Sigmoid colon (tissue), 7 donors: Measurements from ENCODE around the gene OR14J1. TPM values are rescaled to one million over a fixed set of nuclear protein-coding genes. Genes with fewer than 3 reads are reported as not detected.
"Not testable (repeated sequence)": the region's sequence is repeated elsewhere in the genome, so short reads cannot be mapped to it uniquely, and the experiment has no call there.

Experiments used
- DNase-seq: peaks from one replicate; pipeline ENCODE4 v3.0.0-alpha.2; 2019
- H3K27ac ChIP-seq, 4 donors: fragments of 200-600 bp; sonication (generic); one replicate each; pipeline ENCODE4 v1.5.1; 2016 to 2019; ENCODE audit warnings: mild to moderate bottlenecking in 1 of 4
- H3K27me3 ChIP-seq, 3 donors: fragments of 200-600 bp; sonication (generic); one replicate each; pipeline ENCODE4 v1.5.1; 2019; ENCODE audit warnings: mild to moderate bottlenecking in 1 of 3
- H3K36me3 ChIP-seq, 4 donors: fragments of 200-600 bp; sonication (generic); one replicate each; pipeline ENCODE4 v1.5.1; 2016 to 2019
- H3K4me1 ChIP-seq, 4 donors: fragments of 200-600 bp; sonication (generic); one replicate each; pipeline ENCODE4 v1.5.1; 2017 to 2019
- H3K4me3 ChIP-seq, 4 donors: fragments of 200-600 bp; sonication (generic); one replicate each; pipeline ENCODE4 v1.5.1; 2017 to 2019; ENCODE audit warnings: mild to moderate bottlenecking in 2 of 4, moderate library complexity in 1 of 4
- H3K9me3 ChIP-seq, 4 donors: fragments of 200-600 bp in 3 of 4; sonication (generic) in 3 of 4; one replicate each; pipeline versions ENCODE4 v1.5.1 to v1.6.1; 2013 to 2019
- EP300 ChIP-seq, 4 donors: sonication (generic); formaldehyde crosslinking; IDR thresholded peaks; one replicate each; pipeline ENCODE4 v1.6.1; 2017; ENCODE audit warnings: antibody characterized with exemption in 4 of 4
- POLR2A ChIP-seq, 2 donors: fragments of 450-650 bp; IDR thresholded peaks; one replicate each; pipeline ENCODE4 v1.6.1; 2016; ENCODE audit warnings: antibody characterized with exemption in 2 of 2, mild to moderate bottlenecking in 2 of 2, moderate library complexity in 2 of 2
- POLR2AphosphoS5 ChIP-seq, 4 donors: sonication (generic); formaldehyde crosslinking; IDR thresholded peaks; one replicate each; pipeline ENCODE4 v1.6.1; 2017; ENCODE audit warnings: antibody characterized with exemption in 4 of 4
- WGBS, 2 donors: extraction: QIAGEN DNeasy Blood & Tissue Kit; methylation state at CpG; one replicate each; pipeline ENCODE4 v1.1.7; 2013; 5-methylcytosine and 5-hydroxymethylcytosine counted together
- intact Hi-C: fragments of 100-400 bp; cut with DNase I; formaldehyde crosslinking; loops from one replicate; pipeline ENCODE4 v1.15.1; 2023
- polyA plus RNA-seq, 3 donors: library from polyadenylated mRNA; stranded (reverse); fragments of 200-250 nt; gene quantifications; one replicate each; pipeline ENCODE4 v1.2.3, GENCODE V29; 2013
- total RNA-seq, 4 donors: library from RNA; depleted of rRNA; stranded (reverse); fragments of >200 nt; gene quantifications; one replicate each; pipeline ENCODE4 v1.1.0, GENCODE V29; 2016
- TF ChIP-seq, protein P1 (sequence below), 4 experiments: fragments of 450-650 bp in 3 of 4; fragments of 200-600 bp in 1 of 4; IDR thresholded peaks; one replicate each; pipeline ENCODE4 v1.5.1; 2016 to 2019; ENCODE audit warnings: antibody characterized with exemption in 4 of 4, mild to moderate bottlenecking in 3 of 4, moderate library complexity in 2 of 4
- donor health status: healthy with polysubstance abuse.
- donor health status: Bipolar disorder and iron deficiency.
- donor health status: healthy.

The OR14J1 gene
- total and polyA plus RNA-seq, 7 donors = not detected

DNA sequence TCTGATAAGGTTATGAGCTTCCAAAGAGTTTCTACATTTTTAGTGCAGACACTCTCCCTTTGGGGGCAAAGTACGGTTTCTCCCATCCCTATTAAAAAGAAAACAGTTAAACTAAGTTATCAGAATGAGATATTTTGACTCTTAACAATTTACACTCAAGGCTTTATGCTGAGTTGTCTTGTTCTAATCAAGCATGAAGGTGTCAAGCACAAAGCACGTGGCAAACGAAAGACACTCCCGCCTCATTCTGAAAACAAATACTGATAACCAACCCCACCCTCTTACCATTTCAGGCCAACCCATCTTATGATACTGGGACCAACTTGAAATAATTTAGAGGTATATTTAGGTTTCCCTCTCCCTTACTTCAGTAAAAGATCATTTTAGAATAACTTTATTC, 24.3 kb downstream of the OR14J1 start:
- no peaks in the 10 kb centered on the region for H3K4me1 ChIP-seq
- H3K4me3 ChIP-seq = no peak overlapping the region
- DNase-seq = no peak
- intact Hi-C loops = no loop called here
- no peaks in the 10 kb centered on the region for H3K36me3 ChIP-seq
- H3K9me3 ChIP-seq = no peaks in the 10 kb centered on the region
- no peak overlapping the region for H3K27ac ChIP-seq
- no peaks in the 10 kb centered on the region for H3K27me3 ChIP-seq
- TF ChIP-seq, protein P1, sequence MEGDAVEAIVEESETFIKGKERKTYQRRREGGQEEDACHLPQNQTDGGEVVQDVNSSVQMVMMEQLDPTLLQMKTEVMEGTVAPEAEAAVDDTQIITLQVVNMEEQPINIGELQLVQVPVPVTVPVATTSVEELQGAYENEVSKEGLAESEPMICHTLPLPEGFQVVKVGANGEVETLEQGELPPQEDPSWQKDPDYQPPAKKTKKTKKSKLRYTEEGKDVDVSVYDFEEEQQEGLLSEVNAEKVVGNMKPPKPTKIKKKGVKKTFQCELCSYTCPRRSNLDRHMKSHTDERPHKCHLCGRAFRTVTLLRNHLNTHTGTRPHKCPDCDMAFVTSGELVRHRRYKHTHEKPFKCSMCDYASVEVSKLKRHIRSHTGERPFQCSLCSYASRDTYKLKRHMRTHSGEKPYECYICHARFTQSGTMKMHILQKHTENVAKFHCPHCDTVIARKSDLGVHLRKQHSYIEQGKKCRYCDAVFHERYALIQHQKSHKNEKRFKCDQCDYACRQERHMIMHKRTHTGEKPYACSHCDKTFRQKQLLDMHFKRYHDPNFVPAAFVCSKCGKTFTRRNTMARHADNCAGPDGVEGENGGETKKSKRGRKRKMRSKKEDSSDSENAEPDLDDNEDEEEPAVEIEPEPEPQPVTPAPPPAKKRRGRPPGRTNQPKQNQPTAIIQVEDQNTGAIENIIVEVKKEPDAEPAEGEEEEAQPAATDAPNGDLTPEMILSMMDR (IDR thresholded peaks at IDR 0.05) = no peak
- 30 to 75% methylated on average over 4 of the region's 4 CpGs for WGBS, 2 donors

DNA sequence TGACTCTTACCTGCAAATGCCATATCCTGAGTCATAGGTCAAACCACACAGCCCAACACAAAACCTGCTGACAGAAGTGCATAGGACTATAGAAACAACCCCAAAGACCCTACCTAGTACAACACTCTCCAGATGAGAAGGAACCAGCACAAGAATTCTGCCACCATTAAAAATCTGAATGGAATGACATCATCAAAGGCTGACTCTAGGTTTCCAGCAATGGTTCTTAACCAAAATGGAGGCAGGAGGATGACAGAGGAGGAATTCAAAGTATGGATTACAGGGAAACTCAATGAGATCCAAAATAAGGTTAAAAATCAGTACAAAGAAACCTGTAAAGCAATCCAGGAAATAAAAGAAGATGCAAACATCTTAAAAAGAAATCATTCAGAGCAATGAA, 31.2 kb downstream of the OR14J1 start:
- no peaks in the 10 kb centered on the region for H3K9me3 ChIP-seq
- no peak overlapping the region for H3K27ac ChIP-seq
- no peak for DNase-seq
- H3K36me3 ChIP-seq = no peaks in the 10 kb centered on the region
- TF ChIP-seq, protein P1 (IDR thresholded peaks at IDR 0.05) = no peak
- no peak for TF ChIP-seq POLR2A (IDR thresholded peaks at IDR 0.05)
- TF ChIP-seq POLR2AphosphoS5 (IDR thresholded peaks at IDR 0.05) = no peak
- TF ChIP-seq EP300 (IDR thresholded peaks at IDR 0.05) = no peak
- intact Hi-C loops = no loop called here
- no peak overlapping the region for H3K4me3 ChIP-seq
- H3K27me3 ChIP-seq = no peaks in the 10 kb centered on the region
- H3K4me1 ChIP-seq = no peaks in the 10 kb centered on the region

DNA sequence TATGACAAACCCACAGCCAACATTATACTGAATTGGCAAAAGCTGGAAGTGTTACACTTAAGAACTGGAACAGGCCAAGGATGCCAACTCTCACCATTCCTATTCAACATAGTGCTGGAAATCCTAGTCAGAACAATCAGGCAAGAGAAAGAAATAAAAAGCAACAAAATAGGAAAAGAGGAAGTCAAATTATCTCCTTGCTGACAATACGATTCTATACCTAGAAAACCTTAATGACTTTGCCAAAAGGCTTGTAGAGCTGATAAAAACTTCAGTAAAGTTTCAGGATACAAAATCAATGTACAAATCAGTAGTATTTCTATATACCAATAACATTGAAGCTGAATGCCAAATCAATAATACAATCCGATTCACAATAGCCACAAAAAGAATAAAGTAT, 34.8 kb downstream of the OR14J1 start:
- 74 to 75% methylated on average over 2 of the region's 2 CpGs for WGBS, 2 donors
- intact Hi-C loops = no loop called here
- Histone ChIP-seq H3K4me1 (no peaks in the 10 kb centered on the region), H3K27me3 (no peaks in the 10 kb centered on the region), H3K9me3 (no peaks in the 10 kb centered on the region), H3K27ac (no peak overlapping the region), H3K36me3 (no peaks in the 10 kb centered on the region), H3K4me3 (no peak overlapping the region)
- TF ChIP-seq POLR2A (IDR thresholded peaks at IDR 0.05) = no peak
- no peak for TF ChIP-seq EP300 (IDR thresholded peaks at IDR 0.05)
- TF ChIP-seq POLR2AphosphoS5 (IDR thresholded peaks at IDR 0.05) = no peak
- TF ChIP-seq, protein P1 (IDR thresholded peaks at IDR 0.05) = no peak
- DNase-seq = no peak

DNA sequence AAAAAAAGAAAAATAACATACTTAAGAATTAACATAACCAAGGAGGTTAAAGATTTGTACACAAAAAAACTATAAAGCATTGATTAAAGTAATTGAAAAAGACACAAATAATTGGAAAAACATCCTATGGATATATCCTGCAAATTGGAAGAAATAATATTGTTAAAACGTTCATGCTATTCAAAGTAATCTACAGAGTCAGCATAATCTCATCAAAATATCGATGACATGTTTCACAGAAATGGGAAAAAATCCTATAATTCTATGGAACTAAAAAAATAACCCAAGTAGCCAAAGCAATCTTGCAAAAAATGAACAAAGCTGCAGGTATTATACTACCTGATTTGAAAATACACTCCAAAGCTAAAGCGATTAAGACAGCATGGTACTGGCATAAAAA, 43.9 kb downstream of the OR14J1 start:
- 65 to 82% methylated on average over 3 of the region's 3 CpGs for WGBS, 2 donors
- TF ChIP-seq EP300 (IDR thresholded peaks at IDR 0.05) (no peak), POLR2AphosphoS5 (IDR thresholded peaks at IDR 0.05) (no peak)
- TF ChIP-seq, protein P1 (IDR thresholded peaks at IDR 0.05) = no peak
- Histone ChIP-seq H3K4me3 (no peak overlapping the region), H3K9me3 (peaks cover 0 to 2% (median 0%) of the 10 kb centered on the region in 4 donors), H3K27me3 (no peaks in the 10 kb centered on the region), H3K4me1 (no peaks in the 10 kb centered on the region), H3K27ac (no peak overlapping the region), H3K36me3 (no peaks in the 10 kb centered on the region)
- intact Hi-C loops = no loop called here
- no peak for DNase-seq

DNA sequence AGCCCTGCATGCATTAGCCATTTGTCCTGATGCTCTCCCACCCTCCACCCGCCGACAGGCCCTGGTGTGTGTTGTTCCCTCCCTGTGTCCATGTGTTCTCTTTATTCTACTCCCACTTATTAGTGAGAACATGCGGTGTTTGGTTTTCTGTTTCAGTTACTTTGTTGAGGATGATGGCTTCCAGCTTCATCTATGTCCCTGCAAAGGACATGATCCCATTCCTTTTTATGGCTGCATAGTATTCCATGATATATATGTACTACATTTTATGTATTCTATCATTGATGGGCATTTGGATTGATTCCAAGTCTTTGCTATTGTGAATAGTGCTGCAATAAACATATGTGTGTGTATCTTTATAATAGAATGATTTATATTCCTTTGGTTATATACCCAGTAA, 47.8 kb downstream of the OR14J1 start:
- H3K9me3 ChIP-seq, DNase-seq, H3K4me3 ChIP-seq, H3K4me1 ChIP-seq, H3K36me3 ChIP-seq, H3K27ac ChIP-seq, H3K27me3 ChIP-seq, intact Hi-C loops: not testable (repeated sequence)
- 95 to 96% methylated on average over 3 of the region's 3 CpGs for WGBS, 2 donors
